Measurements from ENCODE around the gene GALNT16.

Gene GALNT16

DNA sequence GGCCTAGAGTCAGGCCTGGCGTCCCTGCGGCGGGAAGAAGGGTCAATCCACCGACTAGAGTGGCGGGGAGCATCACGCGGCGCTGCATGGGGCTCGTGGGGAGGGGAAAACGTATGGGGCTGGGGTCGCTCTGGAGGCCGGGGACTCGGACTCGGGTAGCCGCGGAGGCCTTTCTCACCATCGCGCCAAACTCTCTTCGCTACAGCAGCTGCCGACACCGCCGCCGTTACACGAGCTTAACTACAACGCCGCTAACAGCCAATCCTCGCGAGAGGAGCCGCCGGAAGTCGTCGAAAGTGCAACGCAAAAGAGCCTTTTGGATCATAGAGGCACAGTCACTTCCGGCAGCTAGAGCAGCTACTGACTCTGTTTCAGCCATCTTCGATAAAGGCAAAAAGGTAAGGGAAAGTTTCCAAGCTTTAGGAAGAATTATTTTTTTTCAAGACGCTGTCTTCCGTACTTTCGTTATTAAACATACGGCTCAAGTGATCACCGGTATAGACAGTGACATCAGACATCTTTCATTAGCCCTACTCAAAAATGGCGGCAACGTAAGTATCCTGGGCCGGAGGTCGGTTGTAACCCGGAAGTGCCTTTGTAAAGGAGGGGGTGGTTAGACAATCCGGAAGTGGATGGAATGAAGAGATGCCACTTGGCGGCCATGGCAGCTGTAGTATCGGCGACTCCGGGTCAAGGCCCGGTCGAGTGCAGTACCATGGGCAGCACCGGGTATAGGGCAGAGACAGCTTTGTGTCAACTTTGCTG is 138.3 kb downstream of the GALNT16 start, which contains the start of the genes ERH and SLC39A9:
Gene ERH, minus strand, starts transcription at position 247 of the 765 bp plus-strand sequence. Its CDS starts 66 bp downstream, at position 181.
Gene SLC39A9, plus strand, starts transcription at position 640 of the 765 bp plus-strand sequence. CDS start 678 bp downstream, outside the sequence.
- Histone ChIP-seq H3K79me2 (ENCODE audit: insufficient read depth, low read length) (peaks cover 96% of the 10 kb centered on the region), H3K4me1 (ENCODE audit: insufficient read depth, low read length) (peaks cover 74% of the 10 kb centered on the region), H3K9ac (ENCODE audit: low read depth, low read length) (peak within 1 kb of the TSS; percentile 95), H2AFZ (ENCODE audit: low read depth, low read length) (peak within 1 kb of the TSS; percentile 86), H3K36me3 (ENCODE audit: insufficient read depth, low read length) (peaks cover 41% of the 10 kb centered on the region), H3K9me3 (ENCODE audit: insufficient read depth, low read length, severe bottlenecking) (no peaks in the 10 kb centered on the region), H3K27ac (ENCODE audit: low read length) (peak within 1 kb of the TSS; percentile 95), H3K4me3 (ENCODE audit: low read depth in 1 of 2, low read length in 2 of 2) (peak within 1 kb of the TSS; percentile 41 to 73), H3K27me3 (ENCODE audit: insufficient read depth, low read length, poor library complexity) (no peaks in the 10 kb centered on the region), H3K4me2 (ENCODE audit: insufficient read depth, low read length) (peak within 1 kb of the TSS; percentile 76), H4K20me1 (ENCODE audit: insufficient read depth, low read length) (peaks cover 44% of the 10 kb centered on the region)
- TF ChIP-seq, protein P1, sequence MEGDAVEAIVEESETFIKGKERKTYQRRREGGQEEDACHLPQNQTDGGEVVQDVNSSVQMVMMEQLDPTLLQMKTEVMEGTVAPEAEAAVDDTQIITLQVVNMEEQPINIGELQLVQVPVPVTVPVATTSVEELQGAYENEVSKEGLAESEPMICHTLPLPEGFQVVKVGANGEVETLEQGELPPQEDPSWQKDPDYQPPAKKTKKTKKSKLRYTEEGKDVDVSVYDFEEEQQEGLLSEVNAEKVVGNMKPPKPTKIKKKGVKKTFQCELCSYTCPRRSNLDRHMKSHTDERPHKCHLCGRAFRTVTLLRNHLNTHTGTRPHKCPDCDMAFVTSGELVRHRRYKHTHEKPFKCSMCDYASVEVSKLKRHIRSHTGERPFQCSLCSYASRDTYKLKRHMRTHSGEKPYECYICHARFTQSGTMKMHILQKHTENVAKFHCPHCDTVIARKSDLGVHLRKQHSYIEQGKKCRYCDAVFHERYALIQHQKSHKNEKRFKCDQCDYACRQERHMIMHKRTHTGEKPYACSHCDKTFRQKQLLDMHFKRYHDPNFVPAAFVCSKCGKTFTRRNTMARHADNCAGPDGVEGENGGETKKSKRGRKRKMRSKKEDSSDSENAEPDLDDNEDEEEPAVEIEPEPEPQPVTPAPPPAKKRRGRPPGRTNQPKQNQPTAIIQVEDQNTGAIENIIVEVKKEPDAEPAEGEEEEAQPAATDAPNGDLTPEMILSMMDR (IDR thresholded peaks at IDR 0.05; ENCODE audit: borderline replicate concordance, extremely low read depth, low read length, poor library complexity, severe bottlenecking) = no peak
- TF ChIP-seq EZH2 (IDR thresholded peaks at IDR 0.05; ENCODE audit: borderline replicate concordance, low read depth, low read length, severe bottlenecking) = no peak
- ATAC-seq (ENCODE audit: insufficient read depth, low read depth) (peak; percentile 85), DNase-seq (peak; percentile 95)

DNA sequence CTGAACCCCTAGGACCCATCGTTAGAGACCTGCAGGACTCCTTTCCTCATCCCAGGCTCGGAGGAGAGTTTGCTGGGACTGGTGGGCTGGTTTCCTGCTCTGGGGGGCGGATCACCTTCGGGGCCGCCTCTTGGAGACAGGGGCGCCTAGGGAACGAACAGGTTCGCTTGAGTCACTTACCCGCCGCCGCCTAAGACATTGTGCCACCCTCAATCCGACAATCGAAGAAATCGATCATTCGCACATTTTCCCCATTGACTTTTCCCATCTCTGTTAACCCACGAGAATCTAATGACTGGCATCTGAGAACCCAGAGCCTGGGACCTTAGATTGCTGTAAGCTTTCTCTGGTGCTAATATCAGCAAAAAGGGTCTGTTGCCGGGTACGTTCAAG is 138.9 kb downstream of the GALNT16 start:
- H3K4me1 ChIP-seq (ENCODE audit: insufficient read depth, low read length) = peaks cover 69% of the 10 kb centered on the region
- H3K79me2 ChIP-seq (ENCODE audit: insufficient read depth, low read length) = peaks cover 96% of the 10 kb centered on the region
- no peaks in the 10 kb centered on the region for H3K9me3 ChIP-seq (ENCODE audit: insufficient read depth, low read length, severe bottlenecking)
- H3K36me3 ChIP-seq (ENCODE audit: insufficient read depth, low read length) = peaks cover 36% of the 10 kb centered on the region
- ATAC-seq (ENCODE audit: insufficient read depth, low read depth) = peak; percentile 56
- H3K27ac ChIP-seq (ENCODE audit: low read length) = peak overlapping the region; percentile 95
- TF ChIP-seq, protein P1 (IDR thresholded peaks at IDR 0.05; ENCODE audit: borderline replicate concordance, extremely low read depth, low read length, poor library complexity, severe bottlenecking) = no peak
- no peak for TF ChIP-seq EZH2 (IDR thresholded peaks at IDR 0.05; ENCODE audit: borderline replicate concordance, low read depth, low read length, severe bottlenecking)
- H3K9ac ChIP-seq (ENCODE audit: low read depth, low read length) = peak overlapping the region; percentile 95
- H2AFZ ChIP-seq (ENCODE audit: low read depth, low read length) = peak overlapping the region; percentile 86
- no peaks in the 10 kb centered on the region for H3K27me3 ChIP-seq (ENCODE audit: insufficient read depth, low read length, poor library complexity)
- no peak for DNase-seq
- H3K4me2 ChIP-seq (ENCODE audit: insufficient read depth, low read length) = peak overlapping the region; percentile 76
- H4K20me1 ChIP-seq (ENCODE audit: insufficient read depth, low read length) = peaks cover 41% of the 10 kb centered on the region
- H3K4me3 ChIP-seq (ENCODE audit: low read depth in 1 of 2, low read length in 2 of 2) = peak overlapping the region; percentile 41 to 73

DNA sequence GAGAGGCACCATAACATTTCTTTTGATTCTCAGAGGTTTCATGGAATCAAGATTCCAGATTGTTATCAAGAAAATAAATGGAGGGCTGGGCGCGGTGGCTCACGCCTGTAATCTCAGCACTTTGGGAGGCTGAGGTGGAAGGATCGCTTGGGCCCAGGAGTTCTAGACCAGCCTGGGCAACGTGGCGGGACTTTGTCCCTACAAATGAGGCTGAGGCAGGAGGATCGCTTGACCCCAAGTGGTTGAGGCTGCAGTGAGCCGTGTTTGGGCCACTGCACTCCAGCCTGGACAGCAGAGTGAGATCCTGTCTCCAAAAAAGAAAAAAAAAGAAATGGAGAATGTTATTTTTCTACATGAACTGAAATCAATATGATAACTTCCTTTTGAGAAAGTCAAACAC is 139.8 kb downstream of the GALNT16 start:
- H3K79me2 ChIP-seq (ENCODE audit: insufficient read depth, low read length) = peaks cover 96% of the 10 kb centered on the region
- no peak overlapping the region for H2AFZ ChIP-seq (ENCODE audit: low read depth, low read length)
- H3K27ac ChIP-seq (ENCODE audit: low read length) = no peak overlapping the region; the same call in 1 of the 2 replicates
- no peaks in the 10 kb centered on the region for H3K27me3 ChIP-seq (ENCODE audit: insufficient read depth, low read length, poor library complexity)
- peak overlapping the region; percentile 95 for H3K9ac ChIP-seq (ENCODE audit: low read depth, low read length)
- ATAC-seq (ENCODE audit: insufficient read depth, low read depth) = no peak
- H3K4me1 ChIP-seq (ENCODE audit: insufficient read depth, low read length) = peaks cover 63% of the 10 kb centered on the region
- no peak for DNase-seq
- H3K4me2 ChIP-seq (ENCODE audit: insufficient read depth, low read length) = peak overlapping the region; percentile 76
- H4K20me1 ChIP-seq (ENCODE audit: insufficient read depth, low read length) = peaks cover 47% of the 10 kb centered on the region
- TF ChIP-seq, protein P1 (IDR thresholded peaks at IDR 0.05; ENCODE audit: borderline replicate concordance, extremely low read depth, low read length, poor library complexity, severe bottlenecking) = no peak
- TF ChIP-seq EZH2 (IDR thresholded peaks at IDR 0.05; ENCODE audit: borderline replicate concordance, low read depth, low read length, severe bottlenecking) = no peak
- H3K36me3 ChIP-seq (ENCODE audit: insufficient read depth, low read length) = peaks cover 26% of the 10 kb centered on the region
- no peaks in the 10 kb centered on the region for H3K9me3 ChIP-seq (ENCODE audit: insufficient read depth, low read length, severe bottlenecking)
- peak overlapping the region; percentile 41 to 73 for H3K4me3 ChIP-seq (ENCODE audit: low read depth in 1 of 2, low read length in 2 of 2)
